EL (cell line): ENCODE results near the gene PPP1R3E.
"Not testable (repeated sequence)": the region's sequence is repeated elsewhere in the genome, so short reads cannot be mapped to it uniquely, and the experiment has no call there.

Experiments used
- DNase-seq: peaks from one replicate; pipeline ENCODE4 v3.0.0-alpha.2; 2016

The PPP1R3E gene, protein sequence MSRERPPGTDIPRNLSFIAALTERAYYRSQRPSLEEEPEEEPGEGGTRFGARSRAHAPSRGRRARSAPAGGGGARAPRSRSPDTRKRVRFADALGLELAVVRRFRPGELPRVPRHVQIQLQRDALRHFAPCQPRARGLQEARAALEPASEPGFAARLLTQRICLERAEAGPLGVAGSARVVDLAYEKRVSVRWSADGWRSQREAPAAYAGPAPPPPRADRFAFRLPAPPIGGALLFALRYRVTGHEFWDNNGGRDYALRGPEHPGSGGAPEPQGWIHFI

DNA sequence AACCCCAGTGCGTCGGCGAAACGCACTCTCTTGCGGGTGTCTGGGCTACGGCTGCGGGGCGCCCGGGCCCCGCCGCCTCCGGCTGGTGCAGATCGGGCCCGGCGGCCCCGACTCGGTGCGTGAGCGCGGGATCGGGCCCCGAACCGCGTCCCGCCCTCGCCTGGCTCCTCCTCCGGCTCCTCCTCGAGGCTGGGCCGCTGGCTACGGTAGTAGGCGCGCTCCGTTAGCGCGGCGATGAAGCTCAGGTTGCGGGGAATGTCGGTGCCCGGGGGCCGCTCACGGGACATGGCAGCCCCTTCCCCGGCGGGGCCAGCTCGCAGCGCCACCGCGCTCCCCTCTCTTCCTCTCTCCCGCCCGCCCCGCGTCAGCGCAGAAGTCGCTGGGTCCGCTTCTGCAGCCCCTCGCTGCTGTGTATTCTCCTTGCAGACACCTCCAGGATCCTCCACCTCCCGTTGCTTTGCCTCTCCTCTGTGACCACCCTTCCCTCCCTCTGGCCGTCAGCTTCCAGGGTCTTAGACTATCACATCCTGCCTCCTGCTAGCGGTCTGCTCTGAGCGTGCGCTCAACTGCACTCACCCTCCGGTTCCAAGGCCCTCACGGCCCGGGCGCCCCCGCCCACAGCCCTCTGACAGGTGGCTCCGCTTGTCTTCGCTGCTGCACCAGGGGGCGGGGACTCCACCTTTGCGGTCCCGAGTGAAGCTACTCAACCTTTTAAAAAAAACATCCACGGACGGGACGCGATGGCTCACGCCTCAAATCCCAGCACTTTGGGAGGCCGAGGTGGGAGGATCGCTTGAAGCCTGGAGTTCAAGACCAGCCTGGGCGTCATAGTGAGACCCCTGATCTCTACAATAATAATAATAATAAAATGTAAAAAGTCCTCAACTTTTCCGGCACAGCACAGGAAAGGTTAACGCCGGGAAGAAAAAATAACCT, at the start of gene PPP1R3E:
TSS of gene PPP1R3E (minus strand) at position 570 of the 936 bp plus-strand sequence. CDS start at position 287, 283 bp downstream.
- peak; percentile 61 for DNase-seq

- DNase-seq: peak; percentile 10
These were observed 49.2 kb upstream of the PPP1R3E start for GRCh38 chr14:23351681-23352505.

GRCh38 chr14:23349156-23349845, 46.6 kb upstream of the PPP1R3E start:
- no peak for DNase-seq

DNA sequence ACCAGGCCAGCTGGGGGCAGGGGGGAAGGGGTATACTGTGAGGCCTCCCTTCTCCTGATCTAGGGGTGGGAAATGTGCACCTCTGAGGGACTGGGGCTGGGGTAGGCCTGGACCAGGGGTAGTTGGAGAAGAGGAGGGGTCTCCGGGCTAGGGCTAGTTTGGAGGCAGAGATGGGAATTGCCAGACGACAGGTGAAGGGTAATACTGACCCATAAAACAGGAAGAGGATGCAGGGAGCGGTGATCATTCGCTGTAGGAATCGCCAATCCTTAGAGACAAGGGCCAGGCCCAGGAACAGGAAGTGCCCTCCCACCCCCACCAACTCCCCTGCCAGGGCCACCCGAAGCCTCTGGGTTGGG, 45.6 kb upstream of the PPP1R3E start:
- DNase-seq: no peak

- DNase-seq: no peak
These were observed 45.0 kb upstream of the PPP1R3E start for GRCh38 chr14:23347406-23348296.

DNA sequence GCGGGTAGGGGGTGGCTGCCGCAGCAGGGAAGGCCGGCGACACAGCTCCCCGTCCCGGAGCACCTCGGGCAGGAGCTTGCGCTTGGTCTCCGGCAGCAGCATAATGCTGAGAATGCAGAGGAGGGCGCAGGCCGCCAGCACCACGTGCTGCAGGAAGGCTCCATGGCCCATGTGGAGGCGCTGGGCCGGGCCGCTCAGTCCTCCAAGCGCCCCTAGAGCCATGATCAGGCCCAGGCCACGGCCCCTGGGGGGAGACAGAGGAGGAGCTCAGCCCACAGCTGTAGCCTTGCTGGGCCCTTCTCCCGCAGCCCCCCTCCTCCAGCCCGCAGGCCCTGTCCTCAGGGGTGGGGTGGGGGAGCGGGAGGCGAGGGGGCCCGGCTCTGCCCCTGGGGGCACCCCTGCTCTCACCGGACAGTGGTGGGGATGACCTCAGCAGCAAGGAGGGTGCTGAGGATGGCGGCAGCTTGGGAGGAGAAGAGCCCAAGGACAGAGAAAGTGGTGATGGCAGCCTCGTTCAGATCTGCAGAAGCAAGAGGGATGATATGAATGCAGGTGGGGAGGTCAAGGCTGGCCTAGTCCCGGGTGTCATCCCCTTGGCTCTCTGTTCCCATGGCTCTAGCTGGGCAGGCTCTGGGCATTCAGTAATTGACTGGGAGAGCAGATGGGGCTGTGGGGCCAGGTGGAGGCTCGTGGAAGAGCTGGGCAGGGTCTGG, 44.2 kb upstream of the PPP1R3E start:
- DNase-seq: no peak

GRCh38 chr14:23345987-23346692, 43.5 kb upstream of the PPP1R3E start:
- DNase-seq: no peak

DNA sequence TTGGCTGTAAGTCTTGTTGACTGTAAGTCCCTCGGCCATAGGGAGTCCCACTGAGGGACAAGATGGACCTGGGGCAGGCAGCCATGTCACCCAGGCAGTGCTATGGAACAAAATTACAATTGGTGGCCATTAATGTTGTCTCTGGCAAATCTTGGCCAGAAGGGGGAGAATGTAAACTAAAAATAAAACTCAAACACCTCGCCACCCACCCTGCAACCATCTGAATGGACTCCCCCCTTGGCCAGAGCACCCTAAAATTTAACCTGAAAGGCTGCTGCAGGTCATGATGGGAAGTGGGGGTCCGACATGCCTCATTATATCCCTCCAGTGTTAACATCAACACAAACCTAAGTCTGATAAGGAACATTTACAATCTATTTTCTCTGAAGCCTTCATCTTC, 41.8 kb upstream of the PPP1R3E start:
- DNase-seq: no peak

DNA sequence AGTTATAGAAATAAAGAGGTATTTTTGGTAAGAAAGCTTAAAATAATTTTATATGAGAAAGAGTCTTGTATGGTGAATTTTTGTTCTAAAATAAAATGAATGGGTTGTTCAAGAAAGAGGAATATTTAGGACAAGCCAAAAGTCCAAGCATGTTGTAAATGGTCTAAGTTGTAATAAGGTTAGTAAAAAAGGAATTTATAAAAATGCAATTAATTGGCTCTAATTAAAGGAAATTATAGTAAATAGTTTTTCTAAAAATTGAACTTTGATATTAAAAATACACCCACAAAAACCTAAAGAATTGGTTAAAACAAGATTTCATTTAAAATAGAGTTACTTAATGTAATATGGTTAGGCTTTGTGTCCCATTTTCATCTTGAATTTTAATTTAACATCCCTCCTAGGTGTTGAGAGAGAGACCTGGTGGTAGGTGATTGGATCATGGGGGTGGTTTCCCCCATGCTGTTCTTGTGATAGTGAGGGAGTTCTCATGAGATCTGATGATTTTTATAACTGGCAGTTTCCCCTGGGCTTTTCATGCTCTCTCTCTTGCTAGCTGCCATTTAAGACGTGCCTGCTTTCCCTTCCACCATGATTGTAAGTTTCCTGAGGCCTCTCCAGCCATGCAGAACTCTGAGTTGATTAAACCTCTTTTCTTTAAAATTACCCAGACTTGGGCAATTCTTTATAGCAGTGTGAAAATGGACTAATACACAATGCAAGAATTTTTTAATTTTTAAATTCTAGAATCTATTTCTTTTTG, 37.0 kb upstream of the PPP1R3E start:
- DNase-seq: no peak

GRCh38 chr14:23335623-23336022, 33.0 kb upstream of the PPP1R3E start:
- DNase-seq: no peak

DNA sequence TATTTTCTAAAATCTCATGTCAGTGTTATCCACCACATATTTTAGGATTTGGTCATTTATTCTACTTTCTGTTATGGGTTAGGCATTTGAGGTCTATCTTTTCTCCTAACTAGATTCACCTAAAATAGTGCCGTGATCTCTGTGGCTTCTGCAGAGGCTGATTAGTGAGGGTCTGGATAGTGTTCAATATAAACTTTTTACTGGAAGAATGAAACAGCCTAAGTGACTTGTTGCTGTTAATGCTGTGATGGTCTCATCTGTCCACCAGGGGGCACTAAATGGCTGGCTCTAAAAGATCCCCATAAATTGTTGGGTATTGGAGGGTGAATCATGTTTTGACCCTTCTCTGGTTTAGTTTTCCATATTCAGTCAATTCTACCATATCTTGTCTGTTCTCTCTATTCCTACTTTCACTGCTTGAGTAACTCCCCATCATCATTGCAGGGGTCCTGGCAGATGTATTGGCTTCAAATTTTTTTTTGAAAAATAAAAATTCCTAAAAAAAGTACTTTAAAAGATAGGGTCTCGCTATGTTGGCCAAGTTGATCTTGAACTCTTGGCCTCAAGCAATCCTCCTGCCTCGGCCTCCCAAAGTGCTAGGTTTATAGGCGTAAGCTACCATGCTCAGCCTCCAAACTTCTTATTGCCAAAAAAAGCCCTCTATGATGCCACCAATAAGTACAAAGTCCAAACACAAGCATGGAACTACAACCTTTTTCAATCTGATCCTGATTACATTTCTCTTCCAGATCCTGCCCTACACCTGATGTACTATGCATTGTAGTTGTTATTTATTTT, 25.5 kb upstream of the PPP1R3E start:
- DNase-seq: peak; percentile 73

DNA sequence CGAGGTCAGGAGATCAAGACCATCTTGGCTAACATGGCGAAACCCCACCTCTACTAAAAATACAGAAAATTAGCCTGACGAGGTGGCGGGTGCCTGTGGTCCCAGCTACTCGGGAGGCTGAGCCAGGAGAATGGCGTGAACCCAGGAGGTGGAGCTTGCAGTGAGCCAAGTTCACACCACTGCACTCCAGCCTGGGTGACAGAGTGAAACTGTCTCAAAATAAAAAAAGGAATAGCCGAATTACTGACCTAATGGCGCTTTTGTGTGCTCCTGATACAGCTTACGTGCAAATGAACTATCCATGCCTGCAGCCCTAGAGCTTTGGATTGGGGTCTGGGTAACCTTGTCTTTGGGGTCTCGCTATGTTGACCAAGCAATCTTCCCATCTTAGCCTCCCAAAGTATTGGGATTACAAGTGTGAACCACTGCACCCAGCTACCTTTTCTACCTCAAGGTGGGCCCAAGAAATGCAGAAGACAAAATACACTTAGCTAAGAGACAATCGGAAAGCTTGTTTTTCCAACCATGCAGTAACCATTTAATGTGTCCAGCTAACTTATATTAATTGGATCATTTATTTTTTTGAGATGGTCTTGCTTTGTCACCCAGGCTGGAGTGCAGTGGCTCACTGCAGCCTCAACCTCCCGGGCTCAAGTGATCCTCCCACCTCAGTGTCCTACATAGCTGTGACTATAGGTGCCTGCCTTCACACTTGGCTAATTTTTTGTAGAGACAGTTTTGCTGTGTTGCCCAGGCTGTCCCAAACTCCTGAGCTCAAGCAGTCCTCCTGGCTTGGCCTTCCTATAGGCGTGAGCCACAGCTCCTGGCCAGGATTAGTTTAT, 24.1 kb upstream of the PPP1R3E start:
- DNase-seq: no peak

GRCh38 chr14:23325746-23326145, 23.1 kb upstream of the PPP1R3E start:
- not testable (repeated sequence) for DNase-seq

GRCh38 chr14:23324993-23325392, 22.3 kb upstream of the PPP1R3E start:
- DNase-seq: no peak

GRCh38 chr14:23324455-23324846, 21.8 kb upstream of the PPP1R3E start:
- no peak for DNase-seq

DNA sequence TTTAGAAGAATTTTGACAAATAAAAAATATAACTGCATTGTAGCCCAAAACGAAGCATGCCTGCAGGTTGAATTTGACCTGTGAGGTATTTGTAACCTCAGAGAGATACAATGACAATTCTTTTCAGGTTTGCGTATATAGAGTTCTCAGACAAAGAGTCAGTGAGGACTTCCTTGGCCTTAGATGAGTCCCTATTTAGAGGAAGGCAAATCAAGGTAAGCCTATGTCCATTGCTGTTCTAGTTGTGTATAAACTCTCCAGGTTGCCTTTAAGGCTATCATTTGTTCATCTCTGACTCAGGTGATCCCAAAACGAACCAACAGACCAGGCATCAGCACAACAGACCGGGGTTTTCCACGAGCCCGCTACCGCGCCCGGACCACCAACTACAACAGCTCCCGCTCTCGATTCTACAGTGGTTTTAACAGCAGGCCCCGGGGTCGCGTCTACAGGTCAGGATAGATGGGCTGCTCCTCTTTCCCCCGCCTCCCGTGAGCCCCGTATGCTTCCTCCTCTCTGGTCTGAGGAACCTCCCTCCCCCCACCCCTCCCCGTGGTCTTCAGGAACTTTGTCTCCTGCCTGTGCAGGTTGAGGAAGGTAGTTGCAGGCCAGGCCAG, 21.3 kb upstream of the PPP1R3E start:
- DNase-seq: no peak
